ENCODE results near the gene URM1.

The URM1 gene

DNA sequence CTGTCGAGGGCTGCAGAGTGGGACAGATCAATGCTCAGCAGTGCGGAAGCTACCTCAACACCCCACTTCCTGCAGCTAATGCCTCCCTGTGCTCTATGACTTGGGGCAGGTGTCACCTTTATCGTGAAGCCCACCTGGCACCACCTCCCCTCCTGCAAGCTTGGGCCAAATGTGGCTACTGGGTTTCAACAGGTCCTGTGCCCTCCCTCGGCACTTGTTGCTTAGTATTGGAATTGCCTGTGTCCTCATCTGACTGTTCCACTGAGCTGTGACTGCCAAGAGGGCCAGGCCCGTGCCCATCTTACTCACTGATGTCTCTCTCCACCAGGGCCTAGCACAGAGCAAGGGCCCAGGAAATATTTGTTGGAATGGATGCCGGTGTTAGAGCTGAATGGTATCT is 21.4 kb upstream of the URM1 start:
- DNase-seq = no peak

DNA sequence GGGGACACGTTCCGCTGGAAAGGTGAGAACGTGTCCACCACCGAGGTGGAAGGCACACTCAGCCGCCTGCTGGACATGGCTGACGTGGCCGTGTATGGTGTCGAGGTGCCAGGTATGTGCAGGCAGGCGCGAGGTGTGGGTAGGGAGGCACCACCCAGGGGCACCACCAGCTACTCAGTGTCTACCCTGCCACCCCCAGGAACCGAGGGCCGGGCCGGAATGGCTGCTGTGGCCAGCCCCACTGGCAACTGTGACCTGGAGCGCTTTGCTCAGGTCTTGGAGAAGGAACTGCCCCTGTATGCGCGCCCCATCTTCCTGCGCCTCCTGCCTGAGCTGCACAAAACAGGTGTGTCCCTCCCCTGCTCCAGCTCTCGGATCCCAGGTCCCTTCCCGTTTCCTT is 15.7 kb upstream of the URM1 start:
- DNase-seq = no peak

DNA sequence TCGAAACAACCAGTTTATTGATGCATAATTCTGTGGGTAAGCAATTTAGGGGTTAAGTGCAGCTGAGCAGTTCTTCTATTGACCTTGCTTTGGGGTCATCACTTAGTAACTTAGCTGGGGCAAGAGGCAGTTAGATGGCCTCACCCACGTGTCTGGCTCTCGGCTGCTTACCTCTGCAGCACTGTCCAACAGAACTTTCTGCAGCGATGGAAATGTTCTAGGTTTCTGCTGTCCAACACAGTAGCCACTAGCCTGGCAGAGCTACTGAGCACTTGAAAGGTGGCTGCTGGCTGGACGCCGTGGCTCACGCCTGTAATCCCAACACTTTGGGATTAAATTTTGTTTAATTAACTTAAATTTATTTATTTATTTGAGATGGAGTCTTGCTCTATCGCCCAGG is 13.1 kb upstream of the URM1 start:
- DNase-seq = no peak

DNA sequence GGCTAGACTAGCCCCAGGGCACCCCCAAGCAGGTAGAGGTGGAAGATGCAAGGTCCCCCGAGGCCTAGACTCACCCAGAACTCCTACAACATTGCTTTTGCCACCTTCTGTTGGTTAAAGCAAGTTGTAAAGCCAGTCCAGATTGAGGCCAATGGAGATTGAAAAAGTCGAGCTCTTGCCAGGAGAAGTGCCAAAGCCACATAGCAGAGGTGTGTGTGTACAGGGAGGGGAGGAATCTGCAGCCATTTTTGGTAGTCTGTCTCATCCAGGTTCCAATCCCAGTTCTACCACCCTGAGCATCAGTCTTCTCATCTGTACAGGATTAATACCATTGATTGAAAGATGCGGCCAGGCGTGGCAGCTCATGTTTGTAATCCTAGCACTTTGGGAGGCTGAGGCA is 12.3 kb upstream of the URM1 start:
- DNase-seq = no peak

DNA sequence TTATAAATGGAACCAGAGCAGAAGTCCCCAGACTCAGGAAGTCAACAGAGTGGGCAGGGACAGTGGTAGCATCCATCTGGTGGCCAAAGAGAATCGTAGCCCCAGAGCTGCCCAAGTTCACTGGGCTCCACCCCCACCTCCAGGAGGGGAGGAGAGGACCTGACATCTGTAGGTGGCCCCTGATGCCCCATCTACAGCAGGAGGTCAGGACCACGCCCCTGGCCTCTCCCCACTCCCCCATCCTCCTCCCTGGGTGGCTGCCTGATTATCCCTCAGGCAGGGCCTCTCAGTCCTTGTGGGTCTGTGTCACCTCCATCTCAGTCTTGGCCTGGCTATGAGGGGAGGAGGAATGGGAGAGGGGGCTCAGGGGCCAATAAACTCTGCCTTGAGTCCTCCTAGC is 10.3 kb upstream of the URM1 start:
- DNase-seq = no peak

DNA sequence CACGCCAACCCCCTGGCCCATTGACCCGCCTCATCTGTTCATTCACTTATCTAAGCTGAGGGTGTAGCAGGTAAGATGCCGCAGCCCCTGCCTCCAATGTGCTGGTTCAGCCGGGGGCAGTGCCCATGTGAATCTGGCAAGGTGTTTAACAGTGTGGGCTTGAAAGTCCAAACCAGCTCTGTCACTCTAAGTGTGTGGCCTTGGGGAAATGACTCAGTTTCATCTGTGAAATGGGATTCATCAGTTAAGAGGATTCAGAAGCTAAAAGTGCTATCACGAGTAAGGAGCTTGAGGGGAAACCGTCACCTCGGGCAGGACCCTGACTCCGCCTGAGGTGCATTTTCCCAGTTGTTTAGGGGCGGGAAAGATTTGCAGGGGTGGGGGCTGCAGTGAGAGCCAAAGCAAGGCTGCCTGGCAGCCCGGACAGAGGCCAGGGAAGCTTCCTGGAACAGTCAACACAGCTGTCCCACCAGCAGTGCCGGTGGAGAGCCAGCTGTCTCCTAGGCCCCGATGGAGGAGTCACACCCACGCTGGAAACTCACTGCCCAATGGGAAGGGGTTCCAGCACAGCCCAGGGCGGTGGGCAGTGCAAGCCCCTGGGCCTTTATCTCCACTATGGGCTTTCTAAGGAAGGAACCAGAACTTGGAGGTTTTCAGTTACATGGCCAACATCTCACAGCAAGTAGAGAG is 9.7 kb upstream of the URM1 start:
- DNase-seq = no peak

DNA sequence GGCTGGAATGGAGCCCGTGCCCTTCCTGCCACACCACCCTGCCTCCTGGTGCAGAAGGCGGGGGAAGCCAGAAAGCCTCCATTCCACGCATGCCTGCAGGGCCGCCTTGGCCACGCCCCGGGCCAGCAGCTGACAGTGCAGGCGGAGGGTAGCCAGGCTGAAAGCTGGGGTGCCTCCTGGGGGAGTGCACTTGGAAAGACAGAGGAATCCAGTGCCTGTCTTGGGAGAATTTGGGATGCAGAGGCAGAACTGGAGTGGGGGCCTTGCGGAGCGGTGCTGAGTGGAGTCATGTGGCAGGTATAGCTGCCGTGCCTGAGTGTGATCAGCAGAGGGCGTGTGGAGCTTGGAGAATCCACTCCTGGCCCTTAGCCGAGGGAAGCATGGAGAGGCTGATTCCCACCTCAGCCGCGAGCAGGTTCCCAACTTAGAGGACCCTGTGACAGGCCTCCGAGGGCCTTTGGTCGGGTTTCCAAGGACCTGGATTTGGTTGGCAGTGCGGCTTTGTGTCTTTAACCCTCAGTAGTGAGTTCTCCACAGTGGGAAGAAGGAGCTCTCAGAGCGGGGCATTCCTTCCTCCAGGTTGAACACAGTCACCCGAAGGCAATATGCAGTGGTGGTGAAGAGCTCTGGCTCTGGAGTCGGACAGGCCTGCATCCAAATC is 9.1 kb upstream of the URM1 start:
- DNase-seq = peak; percentile 77

DNA sequence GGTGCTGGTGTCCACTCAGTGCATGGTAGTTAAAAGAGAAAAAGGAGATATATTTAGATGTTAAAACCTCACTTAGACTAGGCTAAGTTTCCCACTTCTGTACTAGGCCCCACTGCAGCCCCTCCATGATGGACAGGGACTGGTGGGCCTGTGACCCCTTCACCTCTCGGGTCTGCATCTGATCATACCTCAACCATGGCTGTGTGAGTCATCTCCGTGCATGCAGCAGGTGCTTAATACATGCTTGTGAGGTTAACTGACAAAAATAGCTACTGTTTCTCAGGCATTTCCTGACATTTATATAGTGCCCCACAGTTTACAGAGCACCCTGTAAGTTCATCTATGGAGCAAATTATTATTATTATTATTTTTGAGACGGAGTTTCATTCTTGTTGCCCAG is 8.4 kb upstream of the URM1 start:
- no peak for DNase-seq

DNA sequence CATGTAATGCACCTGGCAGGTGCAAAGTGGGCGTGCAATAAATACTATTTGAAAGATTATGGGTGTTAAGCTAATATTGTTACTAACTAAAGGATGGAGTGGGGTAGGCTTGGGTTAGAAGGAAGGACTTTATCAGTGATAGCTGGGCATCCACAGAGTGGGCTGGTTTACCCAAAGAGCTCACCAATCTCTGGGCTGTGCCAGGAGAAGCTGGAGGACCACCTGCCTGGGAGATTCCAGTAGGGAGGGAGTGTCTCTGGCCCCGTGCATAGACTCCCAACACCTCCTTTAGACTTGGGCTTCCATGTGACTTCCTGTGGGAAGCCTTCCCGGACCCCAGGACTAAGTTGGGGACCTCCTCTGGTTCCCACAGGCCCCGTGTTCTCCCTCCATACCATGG is 5.6 kb upstream of the URM1 start:
- DNase-seq = no peak

DNA sequence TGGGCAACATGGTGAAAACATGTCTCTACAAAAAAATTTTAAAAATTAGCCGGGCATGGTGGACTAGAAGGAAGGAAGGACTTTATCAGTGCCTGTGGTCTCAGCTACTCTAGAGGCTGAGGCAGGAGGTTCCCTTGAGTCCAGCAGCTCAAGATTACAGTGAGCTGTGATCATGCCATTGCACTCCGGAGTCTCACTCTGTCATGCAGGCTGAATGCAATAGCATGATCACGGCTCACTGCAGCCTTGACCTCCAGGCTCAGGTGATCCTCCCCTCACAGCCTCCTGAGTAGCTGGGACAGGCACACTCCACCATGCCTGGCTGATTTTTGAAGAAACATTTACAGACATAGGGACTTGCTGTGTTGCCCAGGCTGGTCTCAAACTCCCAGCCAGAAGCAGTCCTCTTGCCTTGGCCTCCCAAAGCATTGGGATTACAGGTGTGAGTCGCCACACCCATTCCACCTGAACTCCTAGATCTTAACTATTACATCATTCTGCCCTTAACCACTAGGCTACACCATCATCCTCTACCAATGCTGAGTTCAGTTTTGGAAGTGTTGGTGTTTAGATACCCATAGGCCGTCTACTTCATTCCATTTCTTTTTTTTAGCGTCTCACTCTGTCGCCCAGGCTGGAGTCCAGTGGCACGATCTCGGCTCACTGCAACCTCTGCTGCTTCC is 2.0 kb upstream of the URM1 start:
- DNase-seq = no peak

DNA sequence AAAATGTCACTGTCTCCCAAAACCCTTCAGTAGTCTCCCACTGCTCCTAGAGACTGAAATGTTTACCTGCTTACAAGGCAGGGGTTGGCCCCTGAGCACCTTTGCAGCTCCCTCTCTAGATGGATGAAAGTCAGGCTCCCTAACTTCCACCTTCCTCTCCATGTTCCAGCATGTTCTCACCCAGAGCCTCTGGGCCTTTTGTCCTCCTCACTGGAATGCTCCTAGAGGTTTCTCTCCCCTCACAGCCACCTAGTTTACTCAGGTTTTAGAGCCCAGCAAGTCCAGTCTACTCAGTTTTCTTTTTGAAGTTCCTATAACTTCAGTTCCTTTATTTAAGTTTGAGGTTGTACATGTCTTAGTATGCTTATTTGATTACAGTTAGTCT is 815 bp upstream of the URM1 start:
- DNase-seq = no peak

DNA sequence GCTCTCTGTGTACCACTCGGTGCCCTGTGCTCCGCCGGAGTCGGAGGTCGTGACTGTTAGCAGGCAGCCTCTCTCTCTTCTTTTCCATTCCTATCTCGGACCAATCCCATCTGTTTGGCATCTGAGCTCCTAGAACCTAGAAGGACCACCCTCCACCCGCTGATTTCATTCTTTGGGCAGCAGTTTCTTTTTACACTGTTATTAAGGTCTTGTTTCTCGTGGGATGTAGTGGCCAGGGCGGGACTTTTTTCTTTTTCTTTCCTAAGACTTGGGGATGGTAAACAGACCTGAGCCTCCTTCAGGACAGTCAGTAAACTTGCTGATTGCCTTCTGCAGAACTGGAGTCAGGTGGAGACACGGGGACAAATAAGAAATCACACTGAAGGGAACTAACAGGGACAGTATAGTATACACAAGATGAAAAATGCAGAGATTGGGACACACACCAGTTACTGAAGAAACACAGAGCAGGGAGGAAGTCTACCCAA is 500 bp downstream of the URM1 start:
- no peak for DNase-seq

DNA sequence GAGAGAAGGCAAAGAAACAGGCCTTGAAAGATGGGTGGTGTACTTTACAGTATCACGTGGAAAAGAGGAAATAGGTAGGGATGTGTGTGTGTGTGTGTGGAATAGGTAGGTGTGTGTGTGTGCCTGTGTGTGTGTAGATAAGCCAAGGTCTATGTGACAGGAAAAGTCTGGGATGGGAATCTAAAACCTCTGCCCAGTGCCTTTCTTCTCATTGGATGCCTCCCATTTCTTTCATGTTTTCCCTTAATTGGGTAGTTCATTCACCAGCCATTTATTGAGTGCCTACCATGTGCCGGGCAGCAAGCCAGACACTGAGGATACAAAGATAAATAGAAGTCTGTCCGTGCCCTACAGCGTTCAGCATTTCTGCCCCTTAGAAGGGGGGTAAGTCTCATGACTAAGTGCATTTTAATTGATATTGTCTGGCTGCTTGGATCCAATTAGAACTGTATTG is 1.0 kb downstream of the URM1 start:
- no peak for DNase-seq

DNA sequence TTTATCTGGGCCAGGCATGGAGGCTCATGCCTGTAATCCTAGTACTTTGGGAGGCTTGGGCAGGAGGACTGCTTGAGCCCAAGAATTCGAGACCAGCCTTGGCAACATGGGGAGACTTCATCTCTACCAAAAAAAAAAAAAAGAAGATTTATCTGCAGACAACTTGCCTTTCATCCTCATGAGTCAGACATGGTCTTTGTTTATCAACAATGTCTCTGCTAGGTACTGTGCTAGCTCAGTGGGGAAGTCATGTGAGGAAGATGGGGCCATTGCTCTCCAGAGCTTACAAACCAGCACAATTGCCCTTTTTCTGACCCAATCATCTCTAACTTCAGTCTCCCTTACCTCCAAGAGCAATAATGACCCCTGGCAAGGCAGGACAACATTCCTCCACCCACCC is 1.6 kb downstream of the URM1 start:
- no peak for DNase-seq

DNA sequence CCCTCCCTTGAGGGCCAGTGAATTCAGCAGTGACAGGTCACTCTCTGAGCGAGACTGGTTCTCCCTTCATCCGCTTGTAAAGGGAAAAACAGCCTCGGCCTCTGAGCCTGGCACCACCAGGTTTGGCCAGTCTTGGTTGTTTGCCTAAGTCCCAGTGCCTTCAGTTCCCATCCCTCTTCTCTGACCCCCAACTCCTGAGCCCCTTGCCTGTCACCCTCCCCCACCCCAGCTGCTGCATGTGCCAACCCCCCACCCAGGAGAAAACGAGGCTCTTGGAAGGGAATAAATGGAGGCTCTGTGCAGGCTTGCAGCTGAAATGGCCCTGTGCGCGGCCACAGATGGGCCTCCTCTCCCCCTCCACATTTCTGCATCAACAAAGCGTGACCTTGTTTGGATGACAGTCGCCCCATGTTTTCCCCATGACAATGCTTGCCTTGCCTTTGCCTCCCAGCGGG is 3.1 kb downstream of the URM1 start:
- no peak for DNase-seq

DNA sequence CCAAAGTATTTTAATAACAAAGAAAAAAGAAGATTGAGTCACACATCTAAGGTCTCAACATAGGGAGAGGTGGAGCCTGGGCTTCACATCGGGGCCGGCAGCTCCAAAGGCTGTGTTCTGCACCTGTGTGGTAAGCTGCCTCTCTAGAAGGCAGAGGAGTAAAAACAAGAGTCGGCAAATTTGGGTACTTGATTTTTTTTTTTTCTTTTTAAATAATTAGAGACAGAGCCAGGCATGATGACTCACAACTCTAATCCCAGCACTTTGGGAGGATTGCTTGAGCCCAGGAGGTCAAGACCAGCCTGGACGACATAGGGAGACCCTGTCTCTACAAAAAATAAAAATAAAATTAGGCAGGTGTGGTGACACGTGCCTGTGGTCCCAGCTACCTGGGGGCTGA is 4.7 kb downstream of the URM1 start:
- no peak for DNase-seq

DNA sequence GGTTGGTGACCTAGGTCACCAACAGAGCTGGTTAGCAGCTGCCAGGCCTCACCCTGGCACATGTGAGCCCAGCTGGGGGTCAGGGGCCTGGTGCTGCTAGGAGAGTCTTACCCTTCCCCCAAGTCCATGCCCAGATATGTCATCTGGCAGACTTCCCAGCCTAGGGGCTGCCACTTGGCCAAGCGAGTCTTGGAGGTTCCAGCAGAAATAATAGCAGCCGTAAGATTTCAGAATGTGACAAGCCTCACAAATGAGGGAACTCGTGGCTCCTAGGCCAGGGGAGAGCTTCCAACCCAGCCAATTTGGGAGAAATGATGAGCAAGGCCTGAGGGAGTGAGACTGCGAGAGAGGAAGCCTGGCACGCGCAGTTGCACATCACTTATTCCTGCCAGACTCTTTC is 11.1 kb downstream of the URM1 start:
- no peak for DNase-seq

DNA sequence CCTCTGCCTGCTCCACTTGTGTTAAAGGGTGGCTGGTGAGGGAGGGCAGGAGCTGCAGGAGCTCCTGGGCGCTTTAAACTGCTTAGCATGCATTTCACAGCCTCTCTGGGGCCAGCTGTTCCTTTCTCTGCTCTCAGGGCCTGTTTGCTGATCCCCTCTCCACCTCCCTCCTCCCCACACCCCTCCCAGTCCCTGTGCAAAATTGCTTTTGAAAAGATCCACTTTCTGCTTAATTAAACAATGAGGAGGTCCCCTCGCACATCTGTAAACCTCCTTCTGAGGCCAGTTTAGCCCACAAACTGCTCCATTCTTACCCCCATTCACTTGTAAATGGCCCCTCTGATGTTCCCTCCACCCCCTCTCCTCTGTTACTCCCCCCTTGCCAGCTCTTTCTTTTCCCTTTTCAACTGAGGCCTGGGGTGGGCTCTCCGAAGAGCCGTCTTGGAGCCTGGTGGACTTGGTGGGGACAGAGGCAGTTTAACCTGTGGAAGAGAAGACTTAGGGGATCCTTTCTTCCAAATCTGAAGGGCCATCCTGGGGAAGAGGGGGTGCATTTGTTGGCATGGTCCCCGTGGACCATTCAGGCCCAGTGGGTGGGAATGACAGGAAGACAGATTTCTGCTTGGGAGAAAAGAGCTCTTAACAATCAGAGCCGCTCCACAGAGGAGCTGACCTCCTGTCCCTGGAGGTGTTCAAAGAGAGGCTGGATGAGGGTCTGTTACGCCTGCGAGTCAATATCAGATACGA is 12.0 kb downstream of the URM1 start:
- DNase-seq = no peak

DNA sequence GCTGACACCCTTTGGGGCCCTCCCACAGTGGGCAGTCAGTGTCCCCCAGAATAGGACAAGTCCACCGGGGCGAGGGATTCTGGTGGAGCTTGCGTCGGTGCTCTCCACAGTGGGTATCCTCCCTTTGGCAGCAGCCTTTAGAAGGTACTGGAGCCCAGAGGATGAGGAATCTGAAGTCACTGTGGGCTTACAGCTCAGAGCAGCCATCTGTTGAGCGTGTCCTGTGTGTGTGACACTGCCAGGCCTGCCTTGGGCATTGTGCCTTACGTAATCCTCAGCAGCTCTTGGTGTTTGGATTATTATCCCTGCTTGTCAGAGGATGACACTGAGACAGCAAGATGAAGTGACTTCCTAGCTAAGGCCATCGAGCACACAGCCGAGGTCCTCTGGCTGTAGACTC is 12.6 kb downstream of the URM1 start:
- no peak for DNase-seq

DNA sequence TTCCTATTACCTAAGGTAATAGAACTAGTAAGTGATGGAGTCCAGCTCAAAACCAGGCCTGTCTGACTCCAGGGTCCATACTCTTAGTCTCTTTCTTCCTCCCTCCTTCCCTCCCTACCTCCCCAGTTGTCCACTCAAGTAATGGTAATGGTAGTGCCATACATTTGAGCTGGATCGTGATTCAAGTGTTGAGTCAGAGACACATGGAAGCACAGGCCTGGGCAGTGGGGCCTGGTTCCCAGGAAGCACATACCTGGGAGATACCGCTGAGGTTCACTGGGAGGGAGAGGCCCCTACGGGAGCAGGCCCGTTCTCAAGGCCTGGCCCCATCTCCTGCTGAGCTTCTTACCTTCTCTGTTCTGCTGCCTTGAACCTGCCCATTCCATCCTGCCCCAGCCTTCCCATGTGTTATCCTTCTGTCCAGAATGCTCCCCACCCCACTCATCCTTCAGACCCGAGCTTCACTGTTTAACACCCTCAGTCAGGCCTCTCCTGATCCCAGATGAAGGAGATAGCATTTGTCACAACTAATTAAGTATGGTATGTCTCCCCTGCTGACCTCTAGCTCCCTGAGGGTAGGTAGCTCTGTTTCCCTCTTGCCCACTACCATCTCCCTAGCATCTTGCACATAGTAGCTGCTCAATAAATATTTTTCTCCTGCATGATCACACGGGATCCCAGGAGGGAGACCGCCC is 13.8 kb downstream of the URM1 start:
- DNase-seq = no peak

DNA sequence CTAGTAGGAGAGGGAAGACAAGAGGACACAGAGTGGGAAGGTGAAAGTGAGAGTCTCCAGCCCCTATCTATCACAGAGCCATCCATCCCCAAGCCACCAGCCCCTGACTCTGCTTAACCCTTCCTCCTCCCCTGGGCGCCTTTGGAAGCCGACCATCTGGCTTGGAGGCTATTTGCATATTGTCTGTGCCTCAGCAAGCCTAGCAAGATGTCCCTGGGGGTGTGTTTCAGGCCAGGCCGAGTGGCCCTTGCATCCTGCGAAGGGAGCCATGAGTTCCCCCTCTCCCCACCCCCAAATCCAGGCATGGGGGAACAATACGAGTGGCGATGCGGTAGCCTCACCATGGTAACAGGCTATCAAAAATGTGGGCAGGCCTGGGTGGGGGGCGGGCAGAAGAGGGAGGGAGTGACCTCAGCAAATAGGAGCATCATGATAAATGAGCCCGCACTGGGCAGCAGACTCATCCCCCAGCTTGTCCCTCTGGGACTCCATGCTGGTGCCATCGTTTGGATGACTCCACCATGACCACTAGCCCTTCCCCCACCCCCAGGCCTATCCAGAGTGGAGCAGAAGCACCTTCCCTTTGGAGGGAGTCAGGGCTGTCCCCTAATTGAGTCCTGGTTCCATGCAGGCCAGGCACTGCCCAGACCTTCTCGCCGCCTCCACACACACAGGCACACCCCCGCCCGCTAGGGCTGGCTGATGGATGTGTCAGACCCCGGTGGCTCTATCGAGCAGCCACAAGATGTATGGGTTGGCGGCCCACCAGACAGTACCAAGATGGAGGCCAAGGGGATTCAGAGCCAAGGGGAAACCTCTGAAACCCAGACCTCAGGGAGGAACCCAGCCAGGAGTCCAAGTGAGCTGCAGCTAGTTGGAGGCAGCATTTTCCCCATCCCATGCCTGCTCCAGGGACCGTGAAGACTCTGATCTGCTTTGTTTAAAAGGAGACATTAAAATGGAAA is 14.6 kb downstream of the URM1 start:
- no peak for DNase-seq

DNA sequence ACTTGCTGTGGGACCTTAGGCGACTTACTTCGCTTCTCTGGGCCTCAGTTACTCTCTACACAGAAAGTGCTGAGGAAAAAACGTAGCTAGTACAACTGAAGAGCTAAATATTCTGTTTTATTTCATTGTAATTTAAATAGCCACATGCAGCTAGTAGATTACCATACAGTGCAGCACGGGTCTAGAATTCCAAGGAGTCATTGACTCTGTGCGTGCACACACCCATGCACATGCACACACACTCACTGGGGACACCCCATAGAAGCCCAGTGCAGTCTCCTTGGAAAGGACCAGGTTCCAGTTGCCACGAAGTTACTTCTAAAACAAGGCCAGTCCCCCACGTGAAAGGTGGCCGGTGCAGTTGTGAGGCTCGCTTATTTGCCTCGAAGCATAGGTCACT is 17.0 kb downstream of the URM1 start:
- no peak for DNase-seq

Measured in NCI-H345 (cell line).